Prostate gland (tissue), 2 donors: ENCODE data around the gene AOPEP. TPM values are rescaled to one million over a fixed set of nuclear protein-coding genes. Genes with fewer than 3 reads are reported as not detected.

Source experiments
- DNase-seq: peaks from one replicate; pipeline ENCODE4 v3.0.0-alpha.2; 2019; ENCODE audit warnings: low spot score
- H3K27ac ChIP-seq, 2 donors: fragments of 200-600 bp; sonication (generic); 2 replicates each; pipeline ENCODE4 v1.5.1; 2017 to 2019
- H3K27me3 ChIP-seq: fragments of 200-600 bp; sonication (generic); replicated peaks from 2 replicates; pipeline ENCODE4 v1.5.1; 2019; ENCODE audit not compliant: insufficient read depth
- H3K36me3 ChIP-seq, 2 donors: fragments of 200-600 bp; sonication (generic); 1 replicate in 1 of 2; 2 replicates in 1 of 2; pipeline versions ENCODE4 v1.5.1 to v1.8.1; 2017 to 2019
- H3K4me1 ChIP-seq: fragments of 200-600 bp; sonication (generic); replicated peaks from 2 replicates; pipeline ENCODE4 v1.5.1; 2019
- H3K4me3 ChIP-seq, 2 donors: fragments of 200-600 bp; sonication (generic); 2 replicates each; pipeline ENCODE4 v1.5.1; 2017 to 2019
- H3K9me3 ChIP-seq: fragments of 200-600 bp; sonication (generic); 2 replicates; pipeline ENCODE4 v1.5.1; 2017
- POLR2A ChIP-seq: fragments of 450-650 bp; IDR thresholded peaks from one replicate; pipeline ENCODE4 v1.6.1; 2016; ENCODE audit warnings: antibody characterized with exemption, mild to moderate bottlenecking
- POLR2AphosphoS5 ChIP-seq: sonication (generic); formaldehyde crosslinking; IDR thresholded peaks from one replicate; pipeline ENCODE4 v1.6.1; 2017; ENCODE audit warnings: antibody characterized with exemption
- WGBS: methylation state at CpG from one replicate; pipeline ENCODE4 v1.1.5; 2018; 5-methylcytosine and 5-hydroxymethylcytosine counted together
- intact Hi-C: fragments of 100-400 bp; cut with DNase I; formaldehyde crosslinking; loops from one replicate; pipeline ENCODE4 v1.14.2; 2022
- total RNA-seq, 2 donors: library from RNA; depleted of rRNA; stranded (reverse); fragments of >200 nt; gene quantifications; one replicate each; pipeline ENCODE4 v1.1.0, GENCODE V29; 2016
- TF ChIP-seq, protein P1 (sequence below), 4 experiments: fragments of 200-600 bp in 2 of 4; fragments of 450-650 bp in 2 of 4; sonication (generic) in 2 of 4; IDR thresholded peaks; 1 replicate in 3 of 4; 2 replicates in 1 of 4; pipeline ENCODE4 v1.5.1; 2016 to 2019; ENCODE audit warnings: antibody characterized with exemption in 4 of 4, mild to moderate bottlenecking in 2 of 4, moderate library complexity in 2 of 4

AOPEP gene
- total RNA-seq, 2 donors from 2014 or later: 107 to 188 TPM

DNA sequence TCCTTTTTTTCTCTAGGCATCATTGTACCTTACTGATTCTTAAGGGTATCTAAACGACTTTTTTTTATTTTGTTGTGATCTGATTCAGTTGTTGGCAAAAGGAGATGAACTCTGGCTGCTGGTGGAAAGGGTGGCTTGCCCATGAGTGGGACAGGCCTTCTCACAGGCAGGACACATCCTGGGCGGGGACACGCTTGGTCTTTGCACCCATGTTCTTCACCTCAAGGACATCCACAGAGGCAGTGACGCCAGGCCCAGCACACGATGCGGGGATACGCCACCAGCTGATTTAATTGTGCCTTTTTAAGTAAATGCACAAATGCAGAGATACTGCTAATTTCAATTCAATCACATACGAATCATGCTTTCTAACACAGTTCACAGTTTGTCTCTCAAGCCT lies 383.0 kb downstream of the AOPEP start:
- Histone ChIP-seq H3K36me3 (no peaks in the 10 kb centered on the region), H3K4me3 (no peak overlapping the region), H3K27ac (no peak overlapping the region), H3K4me1 (peaks cover 4% of the 10 kb centered on the region), H3K27me3 (no peaks in the 10 kb centered on the region), H3K9me3 (no peaks in the 10 kb centered on the region)
- WGBS: 85% methylated on average over 8 of the region's 8 CpGs
- intact Hi-C loops: no loop called here
- TF ChIP-seq, protein P1, sequence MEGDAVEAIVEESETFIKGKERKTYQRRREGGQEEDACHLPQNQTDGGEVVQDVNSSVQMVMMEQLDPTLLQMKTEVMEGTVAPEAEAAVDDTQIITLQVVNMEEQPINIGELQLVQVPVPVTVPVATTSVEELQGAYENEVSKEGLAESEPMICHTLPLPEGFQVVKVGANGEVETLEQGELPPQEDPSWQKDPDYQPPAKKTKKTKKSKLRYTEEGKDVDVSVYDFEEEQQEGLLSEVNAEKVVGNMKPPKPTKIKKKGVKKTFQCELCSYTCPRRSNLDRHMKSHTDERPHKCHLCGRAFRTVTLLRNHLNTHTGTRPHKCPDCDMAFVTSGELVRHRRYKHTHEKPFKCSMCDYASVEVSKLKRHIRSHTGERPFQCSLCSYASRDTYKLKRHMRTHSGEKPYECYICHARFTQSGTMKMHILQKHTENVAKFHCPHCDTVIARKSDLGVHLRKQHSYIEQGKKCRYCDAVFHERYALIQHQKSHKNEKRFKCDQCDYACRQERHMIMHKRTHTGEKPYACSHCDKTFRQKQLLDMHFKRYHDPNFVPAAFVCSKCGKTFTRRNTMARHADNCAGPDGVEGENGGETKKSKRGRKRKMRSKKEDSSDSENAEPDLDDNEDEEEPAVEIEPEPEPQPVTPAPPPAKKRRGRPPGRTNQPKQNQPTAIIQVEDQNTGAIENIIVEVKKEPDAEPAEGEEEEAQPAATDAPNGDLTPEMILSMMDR (IDR thresholded peaks at IDR 0.05): no peak
- TF ChIP-seq POLR2AphosphoS5: no peak
- TF ChIP-seq POLR2A: no peak
- no peak for DNase-seq

- TF ChIP-seq POLR2AphosphoS5: no peak
- TF ChIP-seq, protein P1 (IDR thresholded peaks at IDR 0.05): no peak
- no peak for TF ChIP-seq POLR2A
- no peak for DNase-seq
- Histone ChIP-seq H3K4me3 (no peak overlapping the region), H3K4me1 (peaks cover 12% of the 10 kb centered on the region), H3K9me3 (no peaks in the 10 kb centered on the region), H3K27me3 (no peaks in the 10 kb centered on the region), H3K27ac (no peak overlapping the region), H3K36me3 (no peaks in the 10 kb centered on the region)
- intact Hi-C loops: no loop called here
- 74% methylated on average over 14 of the region's 14 CpGs for WGBS
These were observed 384.5 kb downstream of the AOPEP start for GRCh38 chr9:95110921-95111525.

DNA sequence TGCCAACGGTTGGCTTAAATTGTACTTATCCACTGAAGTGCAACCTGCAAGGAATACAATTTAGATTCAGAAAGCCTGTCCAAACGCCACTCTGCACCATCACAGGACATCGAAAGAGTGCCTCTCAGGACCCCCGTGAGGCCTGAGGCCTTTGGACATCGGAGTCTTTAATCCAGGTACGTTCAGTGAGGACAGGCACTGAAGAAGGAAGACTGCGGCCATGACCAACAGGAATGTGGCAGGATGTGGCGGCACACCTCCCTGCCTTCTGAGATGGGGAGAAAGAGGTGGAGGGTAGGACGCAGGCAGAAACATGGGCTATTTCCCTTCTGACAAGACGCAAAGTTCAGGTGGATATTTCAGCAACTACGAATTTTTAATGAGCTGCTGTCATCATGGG lies 385.2 kb downstream of the AOPEP start:
- no peaks in the 10 kb centered on the region for H3K27me3 ChIP-seq
- no peak overlapping the region for H3K27ac ChIP-seq
- H3K4me1 ChIP-seq: peaks cover 19% of the 10 kb centered on the region
- DNase-seq: no peak
- TF ChIP-seq, protein P1 (IDR thresholded peaks at IDR 0.05): no peak
- TF ChIP-seq POLR2A (no peak), POLR2AphosphoS5 (no peak)
- no peak overlapping the region for H3K4me3 ChIP-seq
- 90% methylated on average over 11 of the region's 11 CpGs for WGBS
- H3K9me3 ChIP-seq: no peaks in the 10 kb centered on the region
- H3K36me3 ChIP-seq: no peaks in the 10 kb centered on the region
- intact Hi-C loops: no loop called here

- no peak for DNase-seq
- H3K27me3 ChIP-seq: no peaks in the 10 kb centered on the region
- TF ChIP-seq POLR2AphosphoS5 (no peak), POLR2A (no peak)
- TF ChIP-seq, protein P1 (IDR thresholded peaks at IDR 0.05): no peak
- intact Hi-C loops: no loop called here
- H3K9me3 ChIP-seq: no peaks in the 10 kb centered on the region
- peaks cover 20% of the 10 kb centered on the region for H3K4me1 ChIP-seq
- 87% methylated on average over 12 of the region's 12 CpGs for WGBS
- H3K27ac ChIP-seq: no peak overlapping the region
- no peak overlapping the region for H3K4me3 ChIP-seq
- no peaks in the 10 kb centered on the region for H3K36me3 ChIP-seq
These were observed 386.2 kb downstream of the AOPEP start for GRCh38 chr9:95112436-95113280.
